H1 (cell line): ENCODE results near the gene PEAK1. TPM values are rescaled to one million over a fixed set of nuclear protein-coding genes. Genes with fewer than 3 reads are reported as not detected.

Experiments used
- RAD21 ChIP-seq, 2 experiments: IDR thresholded peaks in 1 of 2; conservative IDR thresholded peaks in 1 of 2; 2 replicates each; pipeline ENCODE4 v1.6.1; 2011; ENCODE audit warnings: low read depth in 2 of 2, low read length in 2 of 2, improper control_type of control experiment in 1 of 2, inconsistent platforms in 1 of 2, mild to moderate bottlenecking in 1 of 2, moderate library complexity in 1 of 2
- polyA plus RNA-seq, 7 experiments: library from polyadenylated mRNA; depleted of rRNA in 3 of 7; stranded (reverse) in 5 of 7; unstranded in 2 of 7; fragments of >200 nt in 5 of 7; fragments of 200-250 nt in 2 of 7; gene quantifications; 1 replicate in 5 of 7; 2 replicates in 1 of 7; 4 replicates in 1 of 7; pipeline versions ENCODE4 v1.2.1 to v1.2.3, GENCODE V29; 2011 to 2013; ENCODE audit warnings: missing spikeins in 2 of 7, mixed read lengths in 2 of 7
- total RNA-seq: library from RNA; stranded (reverse); fragmentation: NEBNext Ultra II Directional; extraction: Animal tissue kit (Norgen Biotek cat#: 25700); gene quantifications from 2 replicates; pipeline ENCODE4 v1.2.1, GENCODE V29; 2021

PEAK1 gene
- total and polyA plus RNA-seq, 2 of the 8 experiments (the other 6 are each of a cell fraction or from before 2014, with no cell fraction given) = 8.8 to 44.8 TPM

GRCh38 chr15:77376770-77377169 is 43.1 kb downstream of the PEAK1 start (continued):
- no peak for TF ChIP-seq RAD21 (IDR thresholded peaks at IDR 0.05 in 1 of 2, conservative IDR thresholded peaks at IDR 0.05 in 1 of 2; ENCODE audit: low read depth in 2 of 2, low read length in 2 of 2)
